ENCODE results near the gene BABAM2.

The BABAM2 gene

DNA sequence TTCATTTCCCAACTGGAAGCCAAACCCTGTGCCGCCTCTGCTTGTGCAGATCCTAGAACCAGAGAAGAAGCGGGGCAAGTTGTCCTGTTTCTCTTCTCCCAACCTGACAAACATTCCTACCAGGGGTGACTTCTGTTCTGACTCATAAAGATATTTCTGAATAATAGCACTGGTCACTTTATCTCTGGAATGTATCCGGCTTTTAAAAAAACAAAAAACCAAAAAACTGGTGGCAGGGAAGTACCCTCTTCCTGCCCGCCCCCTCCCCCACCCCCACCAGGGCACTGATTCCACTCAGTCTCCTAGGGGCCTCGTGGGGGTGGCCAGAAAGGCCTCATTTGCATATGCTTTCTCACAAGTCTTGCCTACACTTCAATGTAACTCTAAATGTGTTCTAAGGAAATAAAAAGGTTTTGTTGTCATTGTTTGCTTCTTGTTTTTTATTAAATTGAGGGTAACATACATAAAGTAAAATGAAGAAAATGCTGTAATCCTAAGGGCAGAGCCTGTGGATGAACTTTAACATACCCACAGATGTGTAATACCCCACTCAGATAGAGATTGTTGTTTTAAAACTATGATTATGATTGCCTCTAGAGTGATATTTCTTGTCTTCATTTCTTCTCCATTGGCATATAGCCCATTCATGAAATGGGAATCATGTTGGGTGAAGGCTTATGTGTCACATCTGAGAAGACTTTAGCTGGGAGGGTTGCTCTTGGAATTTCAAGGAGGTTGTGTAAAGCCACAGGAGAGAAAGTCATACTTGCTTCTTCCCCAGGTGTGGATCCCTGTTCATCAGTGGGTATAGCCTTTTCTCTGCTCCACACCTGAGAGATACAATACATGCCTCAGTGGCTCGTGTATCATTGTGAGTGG lies 496.8 kb downstream of the BABAM2 start:
- DNase-seq: no peak

All from fibroblast of skin of abdomen (primary cell).